Endothelial cell (in vitro differentiated cells): ENCODE data around the gene STARD10. TPM values are rescaled to one million over a fixed set of nuclear protein-coding genes. Genes with fewer than 3 reads are reported as not detected.

Experiments used
- DNase-seq: peaks from one replicate; pipeline ENCODE4 v3.0.0; 2021; ENCODE audit warnings: low spot score
- H3K27ac Mint-ChIP-seq: one replicate; pipeline ENCODE4 v1.8.0; 2021; ENCODE audit warnings: mixed read lengths, inconsistent platforms; ENCODE audit not compliant: unreplicated experiment
- H3K27me3 Mint-ChIP-seq: one replicate; pipeline ENCODE4 v1.8.0; 2021; ENCODE audit warnings: mild to moderate bottlenecking, moderate library complexity, mixed read lengths, inconsistent platforms; ENCODE audit not compliant: unreplicated experiment
- H3K36me3 Mint-ChIP-seq: one replicate; pipeline ENCODE4 v1.8.0; 2021; ENCODE audit warnings: mild to moderate bottlenecking, low read depth, mixed read lengths, inconsistent platforms; ENCODE audit not compliant: unreplicated experiment
- H3K4me1 Mint-ChIP-seq: one replicate; pipeline ENCODE4 v1.8.0; 2021; ENCODE audit warnings: mild to moderate bottlenecking, mixed read lengths, inconsistent platforms; ENCODE audit not compliant: unreplicated experiment
- H3K4me3 Mint-ChIP-seq: one replicate; pipeline ENCODE4 v1.8.0; 2021; ENCODE audit warnings: mild to moderate bottlenecking, mixed read lengths, inconsistent platforms; ENCODE audit not compliant: unreplicated experiment
- H3K9me3 Mint-ChIP-seq: one replicate; pipeline ENCODE4 v1.8.0; 2021; ENCODE audit warnings: mixed read lengths, inconsistent platforms; ENCODE audit not compliant: unreplicated experiment
- total RNA-seq: library from RNA; stranded (reverse); fragmentation: NEBNext Ultra II Directional; extraction: Animal tissue kit (Norgen Biotek cat#: 25700); gene quantifications from one replicate; pipeline ENCODE4 v1.2.1, GENCODE V29; 2021; ENCODE audit not compliant: unreplicated experiment
- TF ChIP-seq, protein P1 (sequence below): fragments of 200-600 bp; sonication (generic); IDR thresholded peaks from one replicate; pipeline ENCODE4 v1.5.0; 2021; ENCODE audit warnings: antibody characterized with exemption; ENCODE audit not compliant: unreplicated experiment

STARD10 gene
- total RNA-seq, 1 donor from 2014 or later = 13.4 TPM

DNA sequence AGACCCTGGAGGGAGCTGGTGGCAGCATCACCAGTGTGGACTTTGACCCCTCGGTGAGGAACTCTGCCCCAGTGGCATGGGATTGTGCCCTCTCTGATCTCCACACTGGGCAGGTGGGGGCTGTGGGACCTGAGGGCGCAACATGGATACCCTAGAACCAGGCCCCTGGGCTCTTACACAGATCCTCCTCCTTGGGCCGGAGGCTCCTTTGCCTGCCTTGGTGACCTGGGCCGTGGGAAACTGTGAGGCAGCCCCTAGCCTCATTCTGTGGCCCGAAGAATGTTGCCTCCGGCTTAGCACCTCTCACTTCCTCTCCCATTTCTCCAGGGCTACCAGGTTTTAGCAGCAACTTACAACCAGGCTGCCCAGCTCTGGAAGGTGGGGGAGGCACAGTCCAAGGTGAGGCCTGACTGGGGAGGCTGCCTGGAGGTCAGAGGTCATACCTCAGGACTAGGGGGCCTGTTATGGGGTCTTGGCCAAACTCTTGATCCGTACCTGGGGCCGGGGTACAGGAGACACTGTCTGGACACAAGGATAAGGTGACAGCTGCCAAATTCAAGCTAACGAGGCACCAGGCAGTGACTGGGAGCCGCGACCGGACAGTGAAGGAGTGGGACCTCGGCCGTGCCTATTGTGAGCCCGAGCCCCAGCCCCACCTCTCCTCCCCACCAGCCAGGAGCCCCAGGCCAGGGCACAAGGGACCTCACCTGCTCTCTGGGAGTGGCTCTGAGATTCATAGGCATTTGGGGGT is 32.5 kb upstream of the STARD10 start:
- H3K4me1 Mint-ChIP-seq = peaks cover under 1% of the 10 kb centered on the region
- peaks cover 18% of the 10 kb centered on the region for H3K36me3 Mint-ChIP-seq
- no peaks in the 10 kb centered on the region for H3K9me3 Mint-ChIP-seq
- no peak overlapping the region for H3K4me3 Mint-ChIP-seq
- peaks cover 20% of the 10 kb centered on the region for H3K27me3 Mint-ChIP-seq
- no peak overlapping the region for H3K27ac Mint-ChIP-seq
- DNase-seq = no peak
- TF ChIP-seq, protein P1, sequence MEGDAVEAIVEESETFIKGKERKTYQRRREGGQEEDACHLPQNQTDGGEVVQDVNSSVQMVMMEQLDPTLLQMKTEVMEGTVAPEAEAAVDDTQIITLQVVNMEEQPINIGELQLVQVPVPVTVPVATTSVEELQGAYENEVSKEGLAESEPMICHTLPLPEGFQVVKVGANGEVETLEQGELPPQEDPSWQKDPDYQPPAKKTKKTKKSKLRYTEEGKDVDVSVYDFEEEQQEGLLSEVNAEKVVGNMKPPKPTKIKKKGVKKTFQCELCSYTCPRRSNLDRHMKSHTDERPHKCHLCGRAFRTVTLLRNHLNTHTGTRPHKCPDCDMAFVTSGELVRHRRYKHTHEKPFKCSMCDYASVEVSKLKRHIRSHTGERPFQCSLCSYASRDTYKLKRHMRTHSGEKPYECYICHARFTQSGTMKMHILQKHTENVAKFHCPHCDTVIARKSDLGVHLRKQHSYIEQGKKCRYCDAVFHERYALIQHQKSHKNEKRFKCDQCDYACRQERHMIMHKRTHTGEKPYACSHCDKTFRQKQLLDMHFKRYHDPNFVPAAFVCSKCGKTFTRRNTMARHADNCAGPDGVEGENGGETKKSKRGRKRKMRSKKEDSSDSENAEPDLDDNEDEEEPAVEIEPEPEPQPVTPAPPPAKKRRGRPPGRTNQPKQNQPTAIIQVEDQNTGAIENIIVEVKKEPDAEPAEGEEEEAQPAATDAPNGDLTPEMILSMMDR = no peak

DNA sequence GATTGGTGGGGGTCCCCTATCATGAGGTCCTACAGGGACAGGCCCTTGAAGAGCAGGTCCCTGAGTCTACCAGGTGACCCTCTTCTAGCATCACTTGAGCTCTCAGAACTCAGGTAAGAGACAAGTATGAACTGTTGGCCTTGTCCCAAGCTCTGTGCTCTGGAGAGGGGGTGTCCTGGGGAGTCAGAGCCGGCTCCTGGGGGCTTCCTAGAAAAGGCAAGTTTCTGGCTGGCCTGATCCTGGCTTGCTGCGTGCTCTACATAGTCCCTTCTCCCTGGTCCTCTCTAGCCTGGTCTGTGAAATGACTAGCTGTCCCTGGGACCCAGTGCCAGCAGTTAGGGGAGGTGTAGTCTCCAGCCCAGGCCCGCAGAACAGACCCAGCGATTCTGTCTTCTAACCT is 31.8 kb upstream of the STARD10 start:
- Mint-ChIP-seq H3K9me3 (no peaks in the 10 kb centered on the region), H3K27ac (no peak overlapping the region), H3K36me3 (peaks cover 14% of the 10 kb centered on the region), H3K4me3 (no peak overlapping the region), H3K27me3 (peaks cover 20% of the 10 kb centered on the region), H3K4me1 (peaks cover 3% of the 10 kb centered on the region)
- TF ChIP-seq, protein P1 = no peak
- DNase-seq = no peak

DNA sequence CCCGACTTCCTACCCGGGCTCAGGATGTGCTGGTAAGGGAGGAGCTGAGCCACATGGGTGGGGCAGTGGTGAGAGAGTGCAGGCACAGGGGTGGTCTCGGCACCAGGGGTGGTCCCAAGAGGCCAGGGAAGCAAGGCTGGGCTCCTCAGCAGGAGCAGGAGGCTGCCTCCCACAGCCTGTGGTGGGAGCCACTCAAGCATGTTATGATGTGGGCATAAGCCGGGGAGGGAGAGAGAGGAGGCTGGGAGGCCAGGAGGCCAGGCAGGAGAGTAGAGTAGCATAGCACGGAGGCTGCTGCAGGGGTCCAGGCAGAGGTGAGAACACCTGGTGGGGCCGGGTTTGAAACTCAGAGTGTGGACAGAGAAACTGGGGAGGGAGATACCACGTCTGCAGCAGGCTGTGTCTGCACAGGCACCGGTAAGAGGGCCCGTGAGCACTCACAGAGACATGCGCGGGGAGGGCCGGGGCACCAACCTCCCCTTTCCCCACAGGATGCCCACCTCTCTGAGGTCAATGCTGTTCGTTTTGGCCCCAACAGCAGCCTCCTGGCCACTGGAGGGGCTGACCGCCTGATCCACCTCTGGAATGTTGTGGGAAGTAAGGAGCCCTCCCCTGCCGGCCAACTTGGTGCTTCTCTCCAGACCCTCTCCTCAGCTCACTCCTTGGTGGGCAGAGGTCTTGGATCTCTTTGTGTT is 31.1 kb upstream of the STARD10 start:
- peaks cover 16% of the 10 kb centered on the region for H3K36me3 Mint-ChIP-seq
- no peak overlapping the region for H3K4me3 Mint-ChIP-seq
- DNase-seq = no peak
- TF ChIP-seq, protein P1 = no peak
- H3K9me3 Mint-ChIP-seq = no peaks in the 10 kb centered on the region
- H3K27me3 Mint-ChIP-seq = peaks cover 23% of the 10 kb centered on the region
- no peak overlapping the region for H3K27ac Mint-ChIP-seq
- H3K4me1 Mint-ChIP-seq = peaks cover 8% of the 10 kb centered on the region

DNA sequence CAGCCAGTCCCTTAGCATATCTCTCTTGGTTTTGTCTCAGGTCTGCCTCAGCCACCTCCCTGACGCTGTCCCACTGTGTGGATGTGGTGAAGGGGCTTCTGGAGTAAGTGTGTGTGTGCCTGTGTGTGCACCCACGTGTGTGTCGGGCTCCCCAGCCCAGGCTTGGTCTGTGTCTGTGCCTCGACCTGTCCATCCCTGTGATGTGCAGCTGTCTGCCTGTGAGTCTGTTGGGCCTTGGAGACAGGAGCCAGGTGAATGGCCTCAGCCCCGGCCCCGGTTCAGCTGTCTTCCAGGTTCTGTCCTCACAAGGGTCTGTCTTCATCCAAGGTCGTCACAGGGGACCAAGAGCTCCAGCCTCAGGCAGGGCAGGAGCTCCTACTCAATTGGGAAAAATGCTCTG is 30.2 kb upstream of the STARD10 start:
- TF ChIP-seq, protein P1 = no peak
- Mint-ChIP-seq H3K9me3 (no peaks in the 10 kb centered on the region), H3K36me3 (peaks cover 18% of the 10 kb centered on the region), H3K4me3 (no peak overlapping the region), H3K27me3 (peaks cover 21% of the 10 kb centered on the region), H3K27ac (no peak overlapping the region), H3K4me1 (peaks cover 8% of the 10 kb centered on the region)
- no peak for DNase-seq

DNA sequence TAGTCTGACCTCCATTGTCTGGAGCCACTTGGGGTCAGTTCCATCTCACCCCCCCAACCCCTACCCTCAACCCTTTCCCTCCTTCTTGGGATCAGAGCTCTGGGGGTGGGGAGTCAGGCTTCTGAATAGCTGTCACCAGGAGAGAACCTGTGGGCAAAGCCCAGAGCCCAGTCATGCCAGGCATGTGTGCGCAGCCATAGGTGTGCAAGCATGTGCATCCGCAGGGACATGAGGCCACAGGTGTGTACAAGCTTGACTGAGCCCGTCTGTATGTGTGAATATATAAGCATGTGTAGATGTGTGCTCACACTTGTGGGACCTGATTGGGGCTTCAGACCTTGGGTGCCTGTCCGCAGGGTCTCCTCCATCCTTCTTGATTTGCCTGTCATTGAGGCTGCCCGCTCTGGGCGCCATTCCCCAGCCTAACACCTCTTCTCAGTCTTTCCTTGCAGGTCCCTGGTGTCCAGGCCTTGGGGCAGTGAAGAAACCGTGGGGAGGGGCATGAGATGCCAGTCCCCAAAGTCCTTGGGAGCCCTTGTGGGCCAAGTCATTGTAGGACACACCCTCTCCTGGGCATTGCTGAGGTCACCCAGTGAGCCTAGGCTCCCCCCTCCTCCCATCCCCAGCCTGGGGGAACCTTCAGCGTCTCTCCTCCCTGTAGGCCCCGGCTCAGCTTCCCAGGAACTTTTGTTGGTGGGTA is 29.4 kb upstream of the STARD10 start:
- Mint-ChIP-seq H3K36me3 (peaks cover 23% of the 10 kb centered on the region), H3K27me3 (peaks cover 21% of the 10 kb centered on the region), H3K4me1 (peaks cover 8% of the 10 kb centered on the region), H3K4me3 (no peak overlapping the region), H3K27ac (no peak overlapping the region), H3K9me3 (no peaks in the 10 kb centered on the region)
- TF ChIP-seq, protein P1 = no peak
- no peak for DNase-seq
